ENCODE results near the gene PRR7.

The PRR7 gene

GRCh38 chr5:177452688-177453638 is 6.3 kb downstream of the PRR7 start:
- no peak for TF ChIP-seq CTCF (IDR thresholded peaks at IDR 0.05; ENCODE audit: borderline replicate concordance, control extremely low read depth, extremely low read depth, insufficient read depth, missing control alignments)
- DNase-seq (ENCODE audit: low spot score): no peak
- in situ Hi-C loops (cut with MboI; ENCODE audit: low sequenced_read_pairs, unreplicated experiment): loop anchor here (10.0 kb wide), 1 partner anchor 48 kb away; the partner anchor contains the start of genes F12 and PFN3

- in situ Hi-C loops (cut with MboI; ENCODE audit: low sequenced_read_pairs, unreplicated experiment): loop anchor here (10.0 kb wide), 1 partner anchor 49 kb away; the partner anchor contains the start of genes F12 and PFN3
- no peak for TF ChIP-seq CTCF (IDR thresholded peaks at IDR 0.05; ENCODE audit: borderline replicate concordance, control extremely low read depth, extremely low read depth, insufficient read depth, missing control alignments)
- DNase-seq (ENCODE audit: low spot score): no peak
Observed at GRCh38 chr5:177453852-177454396, 7.3 kb downstream of the PRR7 start.

GRCh38 chr5:177454397-177455035 is 7.9 kb downstream of the PRR7 start:
- DNase-seq (ENCODE audit: low spot score): peak; percentile 97
- in situ Hi-C loops (cut with MboI; ENCODE audit: low sequenced_read_pairs, unreplicated experiment): loop anchor here (10.0 kb wide), 1 partner anchor 50 kb away; the partner anchor contains the start of genes F12 and PFN3
- peak; percentile 98 for TF ChIP-seq CTCF (IDR thresholded peaks at IDR 0.05; ENCODE audit: borderline replicate concordance, control extremely low read depth, extremely low read depth, insufficient read depth, missing control alignments)

GRCh38 chr5:177455036-177455660 is 8.5 kb downstream of the PRR7 start:
- in situ Hi-C loops (cut with MboI; ENCODE audit: low sequenced_read_pairs, unreplicated experiment): loop anchor here (10.0 kb wide), 1 partner anchor 50 kb away; the partner anchor contains the start of genes F12 and PFN3
- peak; percentile 89 for DNase-seq (ENCODE audit: low spot score)
- TF ChIP-seq CTCF (IDR thresholded peaks at IDR 0.05; ENCODE audit: borderline replicate concordance, control extremely low read depth, extremely low read depth, insufficient read depth, missing control alignments): peak; percentile 90

- DNase-seq (ENCODE audit: low spot score): peak; percentile 93
- peak; percentile 95 for TF ChIP-seq CTCF (IDR thresholded peaks at IDR 0.05; ENCODE audit: borderline replicate concordance, control extremely low read depth, extremely low read depth, insufficient read depth, missing control alignments)
- in situ Hi-C loops (cut with MboI; ENCODE audit: low sequenced_read_pairs, unreplicated experiment): loop anchor here (10.0 kb wide), 1 partner anchor 51 kb away; the partner anchor contains the start of genes F12 and PFN3
Observed at GRCh38 chr5:177455661-177456590, 9.3 kb downstream of the PRR7 start.
